HepG2 (cell line): ENCODE measurements around the gene SND1. TPM values are rescaled to one million over a fixed set of nuclear protein-coding genes. Genes with fewer than 3 reads are reported as not detected.
A peak's percentile ranks its signal among the peaks of the same experiment; 100 is the strongest.

Experiments
- CEBPZ ChIP-seq: IDR thresholded peaks from 2 replicates; pipeline ENCODE4 v1.6.1; 2012; ENCODE audit warnings: low read length, improper control_type of control experiment
- FOXO4 ChIP-seq: sonication (generic); formaldehyde crosslinking; conservative IDR thresholded peaks from 2 replicates; pipeline ENCODE4 v1.8.1; 2023; ENCODE audit warnings: missing genetic modification reagents
- GABPA ChIP-seq, 2 experiments: IDR thresholded peaks; 2 replicates each; pipeline ENCODE4 v1.6.1; 2011 to 2016; ENCODE audit warnings: low read depth in 2 of 2, low read length in 1 of 2, missing biosample characterization in 1 of 2, missing genetic modification characterization in 1 of 2
- HIC2 ChIP-seq: sonication (generic); formaldehyde crosslinking; IDR thresholded peaks from 2 replicates; pipeline ENCODE4 v1.9.0; 2022; ENCODE audit warnings: low read depth, missing genetic modification reagents
- HMG20B ChIP-seq: conservative IDR thresholded peaks from 2 replicates; pipeline ENCODE4 v1.6.1; 2016; ENCODE audit warnings: missing genetic modification reagents, missing compliant biosample characterization
- IKZF5 ChIP-seq: IDR thresholded peaks from 2 replicates; pipeline ENCODE4 v1.6.1; 2018; ENCODE audit warnings: missing genetic modification reagents, mild to moderate bottlenecking, missing compliant biosample characterization
- IRF1 ChIP-seq: sonication (generic); formaldehyde crosslinking; IDR thresholded peaks from 2 replicates; pipeline ENCODE4 v1.4.0; 2020; ENCODE audit warnings: low read depth, mild to moderate bottlenecking, missing genetic modification reagents
- SP1 ChIP-seq, 2 experiments: fragments of 450-650 bp in 1 of 2; sonication (generic) in 1 of 2; formaldehyde crosslinking in 1 of 2; IDR thresholded peaks; 2 replicates each; pipeline versions ENCODE4 v1.4.0 to v1.6.1; 2016 to 2020; ENCODE audit warnings: missing genetic modification reagents in 1 of 2
- STAT6 ChIP-seq: sonication (generic); formaldehyde crosslinking; IDR thresholded peaks from 2 replicates; pipeline ENCODE4 v1.4.0; 2020; ENCODE audit warnings: missing genetic modification reagents, mild to moderate bottlenecking, borderline replicate concordance
- ZNF205 ChIP-seq: IDR thresholded peaks from 2 replicates; pipeline ENCODE4 v1.6.1; 2018; ENCODE audit warnings: missing biosample characterization, missing genetic modification reagents
- ZNF224 ChIP-seq: sonication (generic); formaldehyde crosslinking; IDR thresholded peaks from 2 replicates; pipeline ENCODE4 v1.5.0; 2020; ENCODE audit warnings: mild to moderate bottlenecking, missing genetic modification reagents
- ZNF234 ChIP-seq: sonication (generic); formaldehyde crosslinking; conservative IDR thresholded peaks from 2 replicates; pipeline ENCODE4 v1.5.1; 2020; ENCODE audit warnings: mild to moderate bottlenecking, missing genetic modification reagents
- ZNF274 ChIP-seq: sonication (generic); formaldehyde crosslinking; IDR thresholded peaks from 2 replicates; pipeline ENCODE4 v1.5.1; 2020; ENCODE audit warnings: mild to moderate bottlenecking, missing genetic modification reagents
- ZNF382 ChIP-seq: sonication (generic); formaldehyde crosslinking; IDR thresholded peaks from 2 replicates; pipeline ENCODE4 v1.5.0; 2020; ENCODE audit warnings: missing genetic modification reagents, mild to moderate bottlenecking, borderline replicate concordance
- ZNF891 ChIP-seq: sonication (generic); formaldehyde crosslinking; IDR thresholded peaks from 2 replicates; pipeline ENCODE4 v1.5.0; 2020; ENCODE audit warnings: mild to moderate bottlenecking, missing genetic modification reagents
- ZSCAN30 ChIP-seq: sonication (generic); formaldehyde crosslinking; IDR thresholded peaks from 2 replicates; pipeline ENCODE4 v1.5.0; 2020; ENCODE audit warnings: mild to moderate bottlenecking, missing genetic modification reagents
- polyA plus RNA-seq, 8 experiments: library from polyadenylated mRNA; depleted of rRNA in 3 of 8; stranded (reverse) in 7 of 8; unstranded in 1 of 8; fragments of >200 nt; fragmentation: Illumina TruSeq in 4 of 8; extraction: Trizol in 4 of 8; gene quantifications; 2 replicates each; pipeline versions ENCODE4 v1.2.1 to v1.2.3, GENCODE V29; 2011 to 2016; ENCODE audit warnings: low read depth in 4 of 8, missing spikeins in 1 of 8, mixed read lengths in 1 of 8; ENCODE audit not compliant: insufficient read depth in 1 of 8
- total RNA-seq, 5 experiments: library from RNA; depleted of rRNA; stranded (reverse); fragments of >200 nt; fragmentation: Illumina TruSeq; extraction: Trizol; gene quantifications; 2 replicates each; pipeline ENCODE4 v1.2.3, GENCODE V29; 2016; ENCODE audit warnings: low read depth in 1 of 5

The SND1 gene
- total and polyA plus RNA-seq, 2 of the 13 experiments (the other 11 are each of a cell fraction or from before 2014, with no cell fraction given), result 110 to 182 TPM

GRCh38 chr7:127652333-127653248, 597 bp downstream of the SND1 start (continued):
- TF ChIP-seq HIC2 (no peak), SP1 (IDR thresholded peaks at IDR 0.05) (no peak), SP1 (CRISPR knock-in tag; IDR thresholded peaks at IDR 0.05) (no peak), ZNF891 (CRISPR knock-in tag) (peak; percentile 49; the same call in 1 of the 2 replicates), ZNF274 (CRISPR knock-in tag) (no peak; the same call in 1 of the 2 replicates), GABPA (IDR thresholded peaks at IDR 0.05; ENCODE audit: low read depth, low read length) (no peak), GABPA (CRISPR knock-in tag; IDR thresholded peaks at IDR 0.05; ENCODE audit: low read depth) (no peak), ZSCAN30 (CRISPR knock-in tag) (no peak), FOXO4 (no peak), ZNF234 (CRISPR knock-in tag) (peak; percentile 65; the same call in 1 of the 2 replicates), ZNF382 (CRISPR knock-in tag) (no peak), STAT6 (CRISPR knock-in tag) (no peak), CEBPZ (no peak), ZNF224 (CRISPR knock-in tag) (no peak), IKZF5 (CRISPR knock-in tag) (no peak), HMG20B (CRISPR knock-in tag) (no peak), ZNF205 (CRISPR knock-in tag) (no peak), IRF1 (CRISPR knock-in tag) (no peak)
